Measurements from ENCODE around the gene IKBKG. TPM values are rescaled to one million over a fixed set of nuclear protein-coding genes. Genes with fewer than 3 reads are reported as not detected.
A peak's percentile ranks its signal among the peaks of the same experiment; 100 is the strongest.

Gene IKBKG
- total and polyA plus RNA-seq, 9 donors = 1.5 to 28.6 (median 16.1) TPM

- 56 to 64% (median 59%) methylated on average over 14 to 16 of the region's 16 CpGs for WGBS, 3 donors
These were observed 15.8 kb upstream of the IKBKG start for GRCh38 chrX:154531626-154532025.

GRCh38 chrX:154532690-154533089, 14.7 kb upstream of the IKBKG start:
- WGBS, 3 donors = 87 to 92% (median 87%) methylated on average over 22 to 23 of the region's 23 CpGs
- H3K27me3 ChIP-seq = no peaks in the 10 kb centered on the region
- DNase-seq = no peak
- H3K4me1 ChIP-seq (ENCODE audit: insufficient read depth) = peaks cover 3% of the 10 kb centered on the region
- no peaks in the 10 kb centered on the region for H3K9me3 ChIP-seq
- intact Hi-C loops (cut with DNase I) = loop anchor here in 1 of 4 donors (5.0 kb wide), 1 partner anchor 130 kb away; no protein-coding TSS in a partner anchor
- no peak overlapping the region for H3K4me3 ChIP-seq
- TF ChIP-seq EP300 (IDR thresholded peaks at IDR 0.05) = no peak
- no peak for TF ChIP-seq CTCF (IDR thresholded peaks at IDR 0.05)
- TF ChIP-seq POLR2A (IDR thresholded peaks at IDR 0.05) = no peak
- no peaks in the 10 kb centered on the region for H3K36me3 ChIP-seq
- H3K27ac ChIP-seq = no peak overlapping the region

More at GRCh38 chrX:154531626-154532025, 15.8 kb upstream of the IKBKG start:
- no peaks in the 10 kb centered on the region for H3K27me3 ChIP-seq
- H3K9me3 ChIP-seq = no peaks in the 10 kb centered on the region
- H3K4me1 ChIP-seq (ENCODE audit: insufficient read depth) = peaks cover 3% of the 10 kb centered on the region
- peak in 1 of 5 donors; percentile 50 for DNase-seq
- no peak for TF ChIP-seq POLR2A (IDR thresholded peaks at IDR 0.05)
- no peak for TF ChIP-seq EP300 (IDR thresholded peaks at IDR 0.05)
- TF ChIP-seq CTCF (IDR thresholded peaks at IDR 0.05) = no peak
- H3K27ac ChIP-seq = no peak overlapping the region
- H3K4me3 ChIP-seq = no peak overlapping the region
- H3K36me3 ChIP-seq = no peaks in the 10 kb centered on the region
- intact Hi-C loops (cut with DNase I) = loop anchor here in 1 of 4 donors (5.0 kb wide), 1 partner anchor 129 kb away; no protein-coding TSS in a partner anchor

- peak; percentile 87 to 93 (median 92) for DNase-seq
- Histone ChIP-seq H3K4me3 (no peak overlapping the region), H3K27ac (peak overlapping the region in 1 of 2 donors; percentile 34), H3K9me3 (no peaks in the 10 kb centered on the region), H3K27me3 (no peaks in the 10 kb centered on the region), H3K4me1 (ENCODE audit: insufficient read depth) (peaks cover 3% of the 10 kb centered on the region), H3K36me3 (no peaks in the 10 kb centered on the region)
- TF ChIP-seq CTCF (IDR thresholded peaks at IDR 0.05) (peak; percentile 98 to 99 (median 99)), EP300 (IDR thresholded peaks at IDR 0.05) (no peak), POLR2A (IDR thresholded peaks at IDR 0.05) (peak; percentile 20)
- 18 to 27% (median 23%) methylated on average over 28 to 34 of the region's 34 CpGs for WGBS, 3 donors
- intact Hi-C loops (cut with DNase I) = loop anchor here in 1 of 4 donors (5.0 kb wide), 1 partner anchor 132 kb away; no protein-coding TSS in a partner anchor
These were observed 12.7 kb upstream of the IKBKG start for GRCh38 chrX:154534526-154535322.

- DNase-seq = no peak
- WGBS, 3 donors = 71 to 84% (median 77%) methylated on average over 9 of the region's 9 CpGs
- no peaks in the 10 kb centered on the region for H3K27me3 ChIP-seq
- no peak overlapping the region for H3K27ac ChIP-seq
- no peaks in the 10 kb centered on the region for H3K36me3 ChIP-seq
- peaks cover 3% of the 10 kb centered on the region for H3K4me1 ChIP-seq (ENCODE audit: insufficient read depth)
- intact Hi-C loops (cut with DNase I) = no loop called here
- H3K4me3 ChIP-seq = no peak overlapping the region
- H3K9me3 ChIP-seq = no peaks in the 10 kb centered on the region
- TF ChIP-seq POLR2A (IDR thresholded peaks at IDR 0.05) (no peak), CTCF (IDR thresholded peaks at IDR 0.05) (no peak), EP300 (IDR thresholded peaks at IDR 0.05) (no peak)
These were observed 11.5 kb upstream of the IKBKG start for GRCh38 chrX:154535892-154536291.

Measured in ovary (tissue), 9 donors.